NT2/D1 (cell line): ENCODE results near the gene ASB7.

Source experiments
- DNase-seq: peaks from one replicate; pipeline ENCODE4 v3.0.0-alpha.2; 2011; ENCODE audit warnings: low read depth, low spot score
- H3K27me3 ChIP-seq: 2 replicates; pipeline ENCODE4 v1.6.0; 2011; ENCODE audit warnings: mild to moderate bottlenecking; ENCODE audit not compliant: insufficient read length, insufficient read depth
- H3K36me3 ChIP-seq: 2 replicates; pipeline ENCODE4 v1.6.1; 2011; ENCODE audit warnings: mild to moderate bottlenecking, low read length, mixed read lengths; ENCODE audit not compliant: insufficient read depth, insufficient read length
- H3K4me1 ChIP-seq: 2 replicates; pipeline ENCODE4 v1.5.1; 2011; ENCODE audit not compliant: insufficient read depth, insufficient read length
- H3K4me3 ChIP-seq: 2 replicates; pipeline ENCODE4 v1.5.1; 2011; ENCODE audit warnings: low read depth; ENCODE audit not compliant: insufficient read length
- H3K9ac ChIP-seq: 2 replicates; pipeline ENCODE4 v1.6.0; 2011; ENCODE audit warnings: low read depth; ENCODE audit not compliant: insufficient read length
- H3K9me3 ChIP-seq: 2 replicates; pipeline ENCODE4 v1.5.1; 2011; ENCODE audit warnings: mild to moderate bottlenecking, low read length; ENCODE audit not compliant: insufficient read depth
- SUZ12 ChIP-seq: IDR thresholded peaks from 2 replicates; pipeline ENCODE4 v1.6.1; 2011; ENCODE audit not compliant: insufficient read length, insufficient read depth; ENCODE audit errors: extremely low read depth
- YY1 ChIP-seq: IDR thresholded peaks from 2 replicates; pipeline ENCODE4 v1.6.1; 2011; ENCODE audit not compliant: insufficient read length, insufficient read depth
- ZNF274 ChIP-seq: IDR thresholded peaks from 2 replicates; pipeline ENCODE4 v1.6.1; 2011; ENCODE audit warnings: mild to moderate bottlenecking, low read depth, low read length

Gene ASB7

DNA sequence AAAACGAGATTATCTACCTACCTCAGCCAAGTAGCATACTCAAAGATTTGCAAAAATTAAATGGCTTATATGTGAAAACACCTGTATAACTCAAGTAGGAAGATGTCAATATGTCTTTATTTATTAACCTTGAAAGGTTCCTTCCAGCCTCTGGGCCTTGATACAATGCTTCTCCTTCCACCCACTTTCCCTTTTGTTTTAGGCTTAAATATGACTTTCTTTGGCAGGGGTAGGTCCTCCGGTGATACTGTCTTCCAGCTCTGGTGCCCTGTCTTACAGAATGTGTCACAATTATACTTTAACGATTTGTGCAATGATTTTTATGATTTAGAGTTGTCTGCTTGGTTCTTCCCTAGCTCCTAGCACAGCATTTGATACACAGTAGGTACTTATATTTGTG is 4.5 kb upstream of the ASB7 start:
- TF ChIP-seq SUZ12 (no peak), YY1 (no peak), ZNF274 (no peak)
- H3K36me3 ChIP-seq, result no peaks in the 10 kb centered on the region
- H3K4me1 ChIP-seq, result no peaks in the 10 kb centered on the region
- H3K9me3 ChIP-seq, result peaks cover 15% of the 10 kb centered on the region
- no peak overlapping the region for H3K9ac ChIP-seq
- no peak for DNase-seq
- no peak overlapping the region for H3K4me3 ChIP-seq
- no peaks in the 10 kb centered on the region for H3K27me3 ChIP-seq

DNA sequence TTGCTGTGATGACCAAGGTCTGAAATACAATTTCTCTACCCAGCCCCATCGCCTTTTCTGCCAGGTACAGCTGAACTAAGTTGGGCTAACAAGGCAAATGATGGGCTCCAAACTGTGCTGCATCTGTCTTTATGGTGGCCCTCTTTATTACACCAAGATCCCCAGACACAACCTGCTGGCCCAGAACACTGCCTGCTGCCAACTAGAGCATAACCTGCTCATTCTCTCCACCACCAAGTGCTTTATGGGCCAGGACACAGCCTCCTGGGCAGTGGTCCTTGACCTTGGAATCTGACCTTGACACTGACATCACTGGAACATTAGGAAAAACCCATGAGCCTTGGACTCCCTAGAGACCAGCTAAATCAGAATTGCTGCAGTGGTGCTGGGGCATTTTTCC is 3.7 kb upstream of the ASB7 start:
- no peak for DNase-seq
- no peaks in the 10 kb centered on the region for H3K27me3 ChIP-seq
- H3K36me3 ChIP-seq, result no peaks in the 10 kb centered on the region
- TF ChIP-seq SUZ12, result no peak
- no peak for TF ChIP-seq ZNF274
- TF ChIP-seq YY1, result no peak
- H3K4me3 ChIP-seq, result no peak overlapping the region
- H3K9me3 ChIP-seq, result peaks cover 7% of the 10 kb centered on the region
- H3K9ac ChIP-seq, result no peak overlapping the region
- H3K4me1 ChIP-seq, result no peaks in the 10 kb centered on the region

GRCh38 chr15:100601163-100601562 is 1.2 kb upstream of the ASB7 start:
- TF ChIP-seq ZNF274, result no peak
- TF ChIP-seq YY1, result no peak
- TF ChIP-seq SUZ12, result no peak
- Histone ChIP-seq H3K36me3 (peaks cover 21% of the 10 kb centered on the region), H3K9ac (peak overlapping the region; percentile 96), H3K9me3 (no peaks in the 10 kb centered on the region), H3K4me3 (peak overlapping the region; percentile 90), H3K27me3 (no peaks in the 10 kb centered on the region), H3K4me1 (no peaks in the 10 kb centered on the region)
- DNase-seq, result no peak

DNA sequence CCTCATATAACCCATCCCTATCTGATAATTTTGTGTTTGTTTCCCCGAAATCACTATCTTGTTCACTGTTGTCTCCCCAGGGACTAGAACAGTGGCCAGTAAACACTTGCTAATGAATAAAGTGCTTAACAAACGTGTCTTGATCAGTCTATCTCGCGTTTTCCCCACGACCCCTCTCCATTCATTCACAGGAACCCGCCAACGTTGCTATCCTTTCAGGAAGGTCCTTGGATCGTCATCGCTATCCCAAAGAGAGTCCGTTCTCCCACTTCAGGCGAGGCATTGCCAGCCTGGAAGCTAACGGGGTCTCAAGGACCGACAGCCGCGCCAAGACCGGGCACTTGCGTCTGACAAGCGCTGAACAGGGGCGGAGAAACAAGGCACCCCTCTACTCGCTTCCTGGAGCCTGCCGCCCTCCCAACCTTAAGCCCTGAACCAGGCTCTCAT is 749 bp upstream of the ASB7 start:
- no peaks in the 10 kb centered on the region for H3K9me3 ChIP-seq
- H3K4me3 ChIP-seq, result peak overlapping the region; percentile 90
- H3K9ac ChIP-seq, result peak overlapping the region; percentile 96
- no peaks in the 10 kb centered on the region for H3K4me1 ChIP-seq
- no peaks in the 10 kb centered on the region for H3K27me3 ChIP-seq
- TF ChIP-seq YY1, result no peak
- no peak for TF ChIP-seq ZNF274
- TF ChIP-seq SUZ12, result no peak
- H3K36me3 ChIP-seq, result peaks cover 21% of the 10 kb centered on the region
- no peak for DNase-seq

- no peaks in the 10 kb centered on the region for H3K4me1 ChIP-seq
- H3K9me3 ChIP-seq, result no peaks in the 10 kb centered on the region
- peak overlapping the region; percentile 90 for H3K4me3 ChIP-seq
- H3K36me3 ChIP-seq, result peaks cover 24% of the 10 kb centered on the region
- peak; percentile 32 for DNase-seq
- no peaks in the 10 kb centered on the region for H3K27me3 ChIP-seq
- H3K9ac ChIP-seq, result peak overlapping the region; percentile 90
- TF ChIP-seq ZNF274, result no peak
- TF ChIP-seq YY1, result no peak
- TF ChIP-seq SUZ12, result no peak
Observed at GRCh38 chr15:100602823-100603393, 519 bp downstream of the ASB7 start.

- Histone ChIP-seq H3K4me3 (no peak overlapping the region), H3K36me3 (peaks cover 42% of the 10 kb centered on the region), H3K27me3 (no peaks in the 10 kb centered on the region), H3K4me1 (no peaks in the 10 kb centered on the region), H3K9ac (no peak overlapping the region), H3K9me3 (no peaks in the 10 kb centered on the region)
- no peak for DNase-seq
- TF ChIP-seq YY1 (no peak), SUZ12 (no peak), ZNF274 (no peak)
Observed at GRCh38 chr15:100612539-100612938, 10.2 kb downstream of the ASB7 start.

GRCh38 chr15:100613208-100613607 is 10.8 kb downstream of the ASB7 start:
- no peak overlapping the region for H3K4me3 ChIP-seq
- TF ChIP-seq ZNF274 (no peak), YY1 (no peak), SUZ12 (no peak)
- H3K9me3 ChIP-seq, result no peaks in the 10 kb centered on the region
- DNase-seq, result no peak
- no peaks in the 10 kb centered on the region for H3K4me1 ChIP-seq
- peaks cover 42% of the 10 kb centered on the region for H3K36me3 ChIP-seq
- H3K9ac ChIP-seq, result no peak overlapping the region
- H3K27me3 ChIP-seq, result no peaks in the 10 kb centered on the region
